GM18502 (cell line): ENCODE measurements around the gene PLA2G4D.

ENCODE experiments used
- ATAC-seq: cut with Tn5 transposase; IDR thresholded peaks from one replicate; pipeline ENCODE4 v1.9.1; 2021; ENCODE audit warnings: mild to moderate bottlenecking; ENCODE audit not compliant: unreplicated experiment, poor library complexity

The PLA2G4D gene

DNA sequence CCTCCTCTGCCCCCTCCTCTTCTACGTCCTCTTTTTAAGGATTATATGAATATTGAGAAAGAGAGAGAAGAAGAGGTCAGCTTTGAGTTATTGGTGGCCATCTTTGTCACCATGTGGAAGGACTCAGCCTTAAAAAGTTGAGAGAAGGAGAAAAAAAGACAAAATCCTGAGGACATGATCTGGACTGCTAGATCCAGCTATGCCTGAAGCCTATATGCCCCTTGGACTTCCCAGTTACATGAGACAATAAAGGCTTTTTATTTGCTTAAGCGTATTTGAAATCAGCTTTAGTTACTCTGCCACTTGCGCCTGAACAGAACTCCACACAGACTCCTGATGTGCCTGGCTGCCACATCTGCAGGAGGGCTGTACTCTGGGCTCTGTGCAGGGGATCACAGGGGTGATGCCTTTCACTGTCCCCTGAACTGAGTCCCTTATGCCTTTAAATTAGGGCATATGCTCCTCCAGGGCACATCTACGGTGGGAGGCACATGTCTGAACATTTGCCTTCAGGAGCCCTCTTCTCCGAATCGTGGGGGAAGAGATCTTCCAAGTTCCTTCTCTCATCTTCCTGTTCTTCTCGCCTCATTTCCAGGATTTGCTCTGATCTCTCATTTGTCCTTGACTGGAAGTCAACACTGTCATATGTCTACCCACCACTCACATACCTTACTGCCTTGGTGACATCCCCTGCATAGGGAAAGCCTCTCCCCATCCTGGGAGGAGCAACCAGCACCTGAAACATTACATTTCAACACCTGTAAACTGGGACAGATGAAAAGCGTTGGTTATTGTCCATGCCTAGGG, 59.5 kb downstream of the PLA2G4D start:
- no peak for ATAC-seq

DNA sequence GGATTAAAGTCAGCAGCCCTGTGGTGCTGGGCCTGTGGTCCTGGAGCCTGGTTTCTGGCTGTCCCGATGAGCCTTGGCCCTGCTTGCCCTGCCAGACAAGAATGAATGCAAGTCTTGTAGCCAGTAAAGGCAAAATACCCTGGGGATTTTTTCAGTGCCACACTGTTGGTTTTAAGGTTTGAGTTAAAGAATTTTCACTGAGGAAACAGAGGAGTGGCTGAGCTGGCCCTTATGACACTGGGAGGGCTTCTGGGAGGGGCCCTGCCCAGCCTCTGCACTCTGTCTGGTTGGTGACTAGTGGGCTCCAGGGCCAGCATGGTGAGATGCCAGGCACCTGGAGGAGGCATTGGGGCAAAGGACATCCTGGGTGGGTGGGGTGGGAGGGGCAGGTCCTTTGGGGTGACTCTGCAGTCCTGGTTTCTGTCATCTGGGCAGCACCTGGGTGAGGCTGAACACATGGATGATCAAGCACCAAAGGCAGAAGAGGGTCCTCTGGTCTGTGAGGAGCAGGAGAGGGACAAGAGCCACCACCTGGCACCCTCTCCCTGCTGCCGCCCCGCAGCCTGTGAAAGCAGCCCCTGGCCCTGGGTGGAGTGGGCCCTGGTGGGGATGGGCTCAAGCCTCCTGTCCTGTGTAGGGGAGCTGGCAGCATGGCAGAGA, 61.0 kb downstream of the PLA2G4D start:
- no peak for ATAC-seq

DNA sequence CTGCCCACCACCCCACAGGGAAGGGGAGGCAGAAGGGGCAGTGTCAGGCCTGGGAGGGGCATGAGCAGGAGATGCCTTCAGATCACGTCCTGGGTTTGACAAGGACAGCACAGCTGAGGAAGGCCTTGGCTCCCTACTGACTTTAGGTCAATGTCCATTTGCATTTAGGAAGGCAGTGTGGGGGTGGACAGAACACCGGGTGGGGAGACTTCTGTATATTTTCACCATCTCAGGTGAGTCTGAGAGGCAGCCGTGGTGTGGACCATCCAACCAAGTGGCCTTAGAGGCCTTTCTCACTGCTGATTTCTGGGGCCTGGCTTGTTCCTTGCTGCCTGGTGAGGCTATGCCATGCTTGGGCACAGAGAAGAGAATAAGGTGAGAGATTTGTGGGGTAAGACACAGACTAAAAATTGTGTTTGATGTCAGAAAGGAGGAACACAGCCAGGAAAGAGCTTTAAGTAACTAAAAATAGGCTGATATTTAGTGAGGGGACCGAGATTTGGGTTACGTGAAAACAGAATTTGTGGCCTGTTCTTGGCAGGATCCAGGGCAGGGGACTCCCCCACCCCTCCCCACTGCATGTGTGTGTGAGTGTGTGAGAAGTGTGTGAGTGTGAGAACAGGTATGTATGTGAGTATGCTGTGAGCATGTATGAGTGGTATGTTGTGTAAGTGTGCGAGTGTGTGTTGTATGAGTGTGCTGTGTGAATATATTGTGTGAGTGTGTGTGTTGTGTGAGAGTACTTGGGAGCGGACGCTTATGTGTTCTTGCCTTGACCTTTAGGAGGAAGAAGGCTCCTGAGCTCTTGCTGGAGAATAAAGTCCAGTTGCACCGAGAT, 61.8 kb downstream of the PLA2G4D start:
- ATAC-seq: no peak

DNA sequence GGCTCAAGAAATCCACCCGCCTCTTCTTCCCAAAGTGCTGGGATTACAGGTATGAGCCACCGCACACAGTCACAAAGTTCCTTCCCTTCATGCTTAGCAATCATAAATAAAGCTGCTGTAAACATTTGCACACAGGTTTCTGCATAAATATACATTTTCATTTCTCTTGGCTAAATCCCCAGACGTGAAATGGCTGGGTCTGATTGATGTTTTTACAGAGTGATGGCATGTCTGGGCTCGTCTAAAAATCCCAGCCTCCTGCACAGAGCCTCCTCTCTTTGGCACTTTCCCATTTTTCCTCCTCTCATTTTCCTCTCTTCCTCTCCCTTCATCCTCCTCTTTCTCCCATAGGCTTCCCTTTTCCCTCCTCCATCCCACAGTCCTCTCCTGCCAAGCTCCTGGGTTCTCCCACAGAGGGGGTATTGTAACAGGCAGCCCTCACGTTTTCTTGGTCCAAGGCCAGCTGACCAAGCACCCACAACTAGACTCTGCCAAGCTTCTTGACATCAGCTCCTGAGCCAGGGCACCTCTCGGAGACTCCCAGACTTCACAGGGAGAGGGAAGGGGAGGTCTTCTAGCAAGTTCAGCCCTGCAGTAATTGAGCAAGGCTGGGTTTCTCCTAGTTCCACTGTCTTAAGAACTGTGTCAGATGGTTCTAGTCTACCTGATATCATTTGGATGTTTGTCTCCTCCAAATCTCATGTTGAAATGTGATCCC, 63.0 kb downstream of the PLA2G4D start:
- no peak for ATAC-seq

DNA sequence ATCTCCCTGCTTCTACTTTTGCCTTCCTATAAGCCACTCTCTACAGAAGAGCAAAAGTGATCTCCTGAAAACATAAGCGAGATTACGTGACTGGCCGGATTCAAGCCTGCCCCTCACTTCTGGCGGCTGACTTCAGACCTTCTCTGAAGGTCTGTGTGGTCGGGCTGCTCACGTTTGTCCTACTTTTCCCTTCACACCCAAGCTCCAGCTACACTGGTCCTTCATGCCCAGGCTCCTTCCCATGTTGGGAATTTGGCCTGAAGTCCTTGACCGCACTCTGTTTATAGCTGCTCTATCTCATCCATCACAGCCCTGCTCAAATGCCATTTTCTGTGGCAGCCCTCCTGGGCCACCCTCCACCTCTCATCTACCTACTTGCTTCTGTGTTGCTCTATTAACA, 66.8 kb downstream of the PLA2G4D start:
- no peak for ATAC-seq

DNA sequence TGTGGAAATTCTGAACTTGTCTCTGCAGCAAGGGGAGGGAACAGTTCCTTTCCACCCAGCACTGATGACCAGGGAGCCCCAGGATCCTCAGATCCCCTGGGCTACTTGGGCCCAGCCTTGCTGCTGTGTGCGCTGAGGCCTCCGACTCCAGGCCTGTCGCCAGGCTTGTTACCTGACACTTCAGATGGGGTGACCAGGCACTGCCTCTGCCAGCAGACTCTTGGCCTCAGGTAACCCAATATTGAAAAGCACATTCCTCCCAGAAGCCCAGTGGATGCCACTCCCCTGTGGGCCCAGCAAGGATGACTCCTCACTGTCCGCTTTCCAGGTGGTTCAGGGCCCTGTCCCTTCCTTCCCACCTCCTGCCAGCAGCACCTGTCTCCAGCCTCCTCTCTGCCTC, 70.1 kb downstream of the PLA2G4D start:
- ATAC-seq: no peak

DNA sequence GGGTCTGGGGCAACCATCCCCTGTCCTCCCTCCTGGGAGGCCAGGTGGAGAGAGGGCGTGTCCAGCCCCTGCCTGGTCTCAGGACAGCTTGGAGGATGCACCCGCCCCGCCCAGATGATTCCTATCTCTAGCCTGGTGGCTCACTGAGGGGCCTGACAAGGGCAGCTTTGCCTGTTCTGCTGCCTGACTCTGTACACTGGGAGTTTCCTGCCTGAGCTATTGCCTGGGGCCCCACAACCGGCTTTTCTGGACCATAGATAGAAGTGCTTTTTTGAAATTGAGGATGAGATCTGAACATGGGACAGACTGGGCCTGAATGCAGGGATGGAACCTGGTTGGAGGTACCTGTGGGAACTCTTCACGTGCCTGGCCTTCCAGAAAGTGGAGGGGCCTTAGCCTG, 72.8 kb downstream of the PLA2G4D start:
- no peak for ATAC-seq

DNA sequence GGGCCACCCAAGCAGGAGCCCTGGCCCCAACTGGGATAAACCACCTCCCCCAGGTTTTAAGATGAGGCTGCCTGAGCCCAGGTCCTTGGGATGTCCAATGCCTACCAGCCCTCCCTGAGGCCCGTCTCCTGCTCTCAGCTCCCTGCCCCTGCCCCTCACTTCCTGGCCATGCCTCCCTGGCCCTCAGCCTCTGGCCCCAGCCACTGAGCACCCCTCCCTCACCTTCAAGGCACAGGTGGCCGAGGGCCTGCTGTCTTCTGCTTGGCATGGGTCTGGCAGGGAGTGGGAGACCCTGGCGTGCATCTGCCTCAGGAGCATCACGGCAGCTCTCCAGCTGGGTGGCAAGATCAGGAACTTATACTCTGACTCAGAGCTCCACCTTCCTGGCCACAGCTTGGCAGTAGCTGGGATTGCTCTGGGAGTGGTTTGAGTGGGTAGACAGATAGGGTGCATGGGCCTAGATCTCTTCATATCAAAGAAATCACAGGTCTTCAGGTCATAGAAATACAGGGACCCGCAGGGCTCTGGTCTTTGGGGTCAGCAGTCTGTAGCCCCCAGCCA, 73.6 kb downstream of the PLA2G4D start, which contains the start of gene PLA2G4E:
PLA2G4E (minus strand) TSS at position 330 of the 561 bp plus-strand sequence; CDS start at position 318, 12 bp downstream.
- no peak for ATAC-seq

DNA sequence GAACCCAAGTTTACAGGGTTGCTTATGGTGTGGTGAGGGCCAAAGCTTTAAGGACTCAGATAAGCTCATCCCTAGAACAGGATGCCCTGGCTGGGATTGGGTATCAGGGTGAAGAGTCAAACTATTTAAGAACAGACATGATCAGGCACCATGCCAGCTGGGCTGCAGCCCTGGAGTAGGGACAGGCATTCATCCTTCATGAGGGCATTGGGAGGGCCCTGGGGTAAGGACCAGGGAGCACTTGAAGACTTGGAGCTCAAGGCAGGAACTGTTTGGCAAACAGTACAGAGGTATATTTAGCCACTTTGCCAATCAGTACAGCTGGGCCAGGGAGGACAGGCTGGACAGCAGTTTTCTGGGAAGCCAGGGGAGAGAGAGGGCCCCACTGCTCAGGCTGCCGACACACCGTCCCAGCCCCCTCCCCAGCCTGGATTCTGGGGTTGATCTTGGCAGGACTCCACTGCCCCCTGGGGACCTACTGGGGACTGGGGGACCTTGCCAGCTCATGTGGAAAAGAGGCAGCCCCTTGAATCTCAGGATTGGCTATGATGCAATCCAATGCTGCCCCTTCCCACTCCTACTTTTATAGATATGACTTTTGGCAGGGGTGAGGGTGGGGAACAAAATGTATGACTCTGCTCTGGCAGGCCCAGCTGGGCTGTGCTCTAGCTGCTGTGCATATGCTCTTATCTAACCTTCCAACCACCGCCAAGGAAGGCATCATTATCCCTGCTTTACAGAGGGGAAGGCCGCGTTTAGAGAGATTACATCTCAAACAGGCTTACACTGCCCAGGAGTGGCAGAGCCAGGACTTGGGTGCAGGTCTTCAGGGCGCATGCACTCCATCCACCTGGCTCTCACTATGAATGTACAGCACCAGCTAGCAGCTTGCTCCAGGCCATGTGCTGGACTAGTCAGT, 75.8 kb downstream of the PLA2G4D start:
- no peak for ATAC-seq
